ENCODE results near the gene ACTL8. TPM values are rescaled to one million over a fixed set of nuclear protein-coding genes. Genes with fewer than 3 reads are reported as not detected.

The ACTL8 gene
- total RNA-seq, 6 experiments from 2014 or later = 0.12 to 0.14 TPM; not detected in 4

- H3K9me3 Mint-ChIP-seq = no peaks in the 10 kb centered on the region
- H3K36me3 Mint-ChIP-seq (ENCODE audit: low read depth) = no peaks in the 10 kb centered on the region
- no peak overlapping the region for H3K4me3 Mint-ChIP-seq
- no peak for DNase-seq
- peaks cover 21% of the 10 kb centered on the region for H3K4me1 Mint-ChIP-seq (ENCODE audit: low read depth)
- peaks cover 17% of the 10 kb centered on the region for H3K27me3 Mint-ChIP-seq (ENCODE audit: insufficient read depth)
- no peak overlapping the region for H3K27ac Mint-ChIP-seq
- TF ChIP-seq, protein P1, sequence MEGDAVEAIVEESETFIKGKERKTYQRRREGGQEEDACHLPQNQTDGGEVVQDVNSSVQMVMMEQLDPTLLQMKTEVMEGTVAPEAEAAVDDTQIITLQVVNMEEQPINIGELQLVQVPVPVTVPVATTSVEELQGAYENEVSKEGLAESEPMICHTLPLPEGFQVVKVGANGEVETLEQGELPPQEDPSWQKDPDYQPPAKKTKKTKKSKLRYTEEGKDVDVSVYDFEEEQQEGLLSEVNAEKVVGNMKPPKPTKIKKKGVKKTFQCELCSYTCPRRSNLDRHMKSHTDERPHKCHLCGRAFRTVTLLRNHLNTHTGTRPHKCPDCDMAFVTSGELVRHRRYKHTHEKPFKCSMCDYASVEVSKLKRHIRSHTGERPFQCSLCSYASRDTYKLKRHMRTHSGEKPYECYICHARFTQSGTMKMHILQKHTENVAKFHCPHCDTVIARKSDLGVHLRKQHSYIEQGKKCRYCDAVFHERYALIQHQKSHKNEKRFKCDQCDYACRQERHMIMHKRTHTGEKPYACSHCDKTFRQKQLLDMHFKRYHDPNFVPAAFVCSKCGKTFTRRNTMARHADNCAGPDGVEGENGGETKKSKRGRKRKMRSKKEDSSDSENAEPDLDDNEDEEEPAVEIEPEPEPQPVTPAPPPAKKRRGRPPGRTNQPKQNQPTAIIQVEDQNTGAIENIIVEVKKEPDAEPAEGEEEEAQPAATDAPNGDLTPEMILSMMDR (IDR thresholded peaks at IDR 0.05) = no peak
These were observed 40.9 kb downstream of the ACTL8 start for GRCh38 chr1:17795836-17796645.

DNA sequence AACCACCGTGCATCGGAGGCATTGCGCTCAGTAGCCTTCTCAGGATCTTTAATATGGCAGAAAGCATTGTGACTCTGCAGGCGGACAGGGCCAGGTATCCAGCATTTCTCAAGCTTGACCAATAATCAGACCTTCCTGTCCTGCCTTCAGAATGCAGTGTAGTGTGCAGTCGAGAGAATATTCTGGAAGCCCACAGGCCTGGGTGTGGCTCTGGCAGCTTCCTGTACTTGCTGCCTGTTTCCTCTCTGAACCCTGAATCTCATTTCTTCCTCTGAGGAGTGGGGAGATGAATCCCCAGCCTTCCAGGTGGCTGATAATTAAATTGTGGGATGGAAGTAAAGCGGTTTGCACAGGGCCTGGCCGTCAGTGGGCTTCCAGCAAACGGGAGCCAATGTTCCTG lies 42.3 kb downstream of the ACTL8 start:
- peaks cover 14% of the 10 kb centered on the region for H3K27me3 Mint-ChIP-seq (ENCODE audit: insufficient read depth)
- H3K4me3 Mint-ChIP-seq = no peak overlapping the region
- H3K4me1 Mint-ChIP-seq (ENCODE audit: low read depth) = peaks cover 28% of the 10 kb centered on the region
- no peaks in the 10 kb centered on the region for H3K36me3 Mint-ChIP-seq (ENCODE audit: low read depth)
- no peak overlapping the region for H3K27ac Mint-ChIP-seq
- no peak for DNase-seq
- TF ChIP-seq, protein P1 (IDR thresholded peaks at IDR 0.05) = no peak
- peaks cover 3% of the 10 kb centered on the region; the same call in 1 of the 2 replicates for H3K9me3 Mint-ChIP-seq

- H3K4me1 Mint-ChIP-seq (ENCODE audit: low read depth) = peaks cover 28% of the 10 kb centered on the region
- no peak for DNase-seq
- H3K27me3 Mint-ChIP-seq (ENCODE audit: insufficient read depth) = peaks cover 14% of the 10 kb centered on the region
- no peak overlapping the region for H3K4me3 Mint-ChIP-seq
- TF ChIP-seq, protein P1 (IDR thresholded peaks at IDR 0.05) = no peak
- H3K27ac Mint-ChIP-seq = no peak overlapping the region
- no peaks in the 10 kb centered on the region for H3K36me3 Mint-ChIP-seq (ENCODE audit: low read depth)
- H3K9me3 Mint-ChIP-seq = peaks cover 4% of the 10 kb centered on the region; the same call in 1 of the 2 replicates
These were observed 42.9 kb downstream of the ACTL8 start for GRCh38 chr1:17798011-17798410.

DNA sequence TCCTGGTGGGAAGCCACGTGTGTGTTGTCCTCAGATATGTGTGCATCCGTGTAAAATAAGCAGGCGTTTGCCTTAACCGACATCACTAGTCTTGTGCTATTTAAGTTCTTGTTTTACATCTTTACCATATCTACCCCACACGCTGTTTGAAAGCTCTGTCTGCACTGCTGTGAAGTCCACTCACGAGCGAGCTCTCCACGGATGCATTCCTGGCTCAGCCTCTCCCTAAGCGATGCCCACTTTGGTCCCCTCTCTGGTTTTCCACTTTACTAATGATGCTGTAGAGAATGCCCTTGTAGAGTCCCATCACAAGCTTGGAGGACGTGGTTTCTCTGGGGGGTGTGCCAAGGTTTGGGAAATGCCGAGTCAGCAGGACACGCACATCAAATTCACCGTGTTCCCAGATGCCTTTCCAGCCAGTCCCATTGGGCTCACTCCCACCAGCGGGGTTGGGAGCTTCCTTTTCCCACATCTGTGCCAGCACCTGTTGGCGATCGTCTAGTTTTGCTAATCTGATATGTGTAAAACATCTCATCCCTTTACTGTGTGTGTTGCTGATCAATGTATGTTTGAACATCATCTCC lies 43.8 kb downstream of the ACTL8 start:
- Mint-ChIP-seq H3K27me3 (ENCODE audit: insufficient read depth) (peaks cover 14% of the 10 kb centered on the region), H3K27ac (no peak overlapping the region), H3K4me3 (no peak overlapping the region), H3K4me1 (ENCODE audit: low read depth) (peaks cover 28% of the 10 kb centered on the region), H3K36me3 (ENCODE audit: low read depth) (no peaks in the 10 kb centered on the region), H3K9me3 (peaks cover 4% of the 10 kb centered on the region; the same call in 1 of the 2 replicates)
- no peak for DNase-seq
- TF ChIP-seq, protein P1 (IDR thresholded peaks at IDR 0.05) = no peak

DNA sequence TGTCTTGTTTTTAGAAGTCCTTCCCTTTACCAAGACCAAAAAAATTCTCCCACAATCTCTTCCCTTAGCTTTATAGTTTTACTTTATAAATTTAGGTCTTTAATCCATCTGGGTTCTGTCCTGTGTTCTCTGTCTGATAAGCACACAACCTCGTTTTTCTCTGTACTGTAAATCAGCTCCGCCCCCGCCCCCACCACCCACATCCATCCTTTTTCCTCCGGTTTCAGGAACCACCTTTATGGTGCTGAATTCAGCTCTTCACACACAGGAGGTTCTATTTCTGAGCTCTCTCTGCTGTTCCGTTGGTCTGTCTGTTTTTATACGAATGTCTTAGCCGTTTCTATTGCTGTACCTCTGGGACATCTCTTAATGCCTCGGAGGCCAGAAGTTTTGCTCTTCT lies 44.5 kb downstream of the ACTL8 start:
- TF ChIP-seq, protein P1 (IDR thresholded peaks at IDR 0.05) = no peak
- no peaks in the 10 kb centered on the region for H3K36me3 Mint-ChIP-seq (ENCODE audit: low read depth)
- no peak overlapping the region for H3K4me3 Mint-ChIP-seq
- H3K4me1 Mint-ChIP-seq (ENCODE audit: low read depth) = peaks cover 28% of the 10 kb centered on the region
- DNase-seq = no peak
- H3K27ac Mint-ChIP-seq = no peak overlapping the region
- peaks cover 4% of the 10 kb centered on the region; the same call in 1 of the 2 replicates for H3K9me3 Mint-ChIP-seq
- peaks cover 14% of the 10 kb centered on the region for H3K27me3 Mint-ChIP-seq (ENCODE audit: insufficient read depth)

Data from HFFc6 (cell line).